ENCODE measurements around the gene BTBD9. TPM values are rescaled to one million over a fixed set of nuclear protein-coding genes. Genes with fewer than 3 reads are reported as not detected.

BTBD9 gene
- total and polyA plus RNA-seq, 2 donors (not counting 3 experiments of a cell fraction or from before 2014, with no cell fraction given), result 4.9 to 15.0 TPM

DNA sequence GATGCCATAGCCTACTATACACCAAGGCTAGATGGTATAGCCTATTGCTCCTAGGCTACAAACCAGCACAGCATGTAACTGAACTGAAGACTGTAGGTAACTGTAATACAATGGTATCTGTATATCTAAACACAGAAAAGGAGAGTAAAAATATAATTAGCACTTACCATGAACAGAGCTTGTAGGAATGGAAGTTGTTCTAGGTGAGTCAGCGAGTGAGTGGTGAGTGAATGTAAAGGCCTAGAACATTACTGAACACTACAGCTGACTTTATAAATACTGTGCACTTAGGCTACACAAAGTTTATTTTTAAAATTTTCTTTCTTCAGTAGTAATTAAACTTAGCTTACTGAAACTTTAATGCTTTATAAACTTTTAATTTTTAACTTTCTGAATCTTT is 129.5 kb downstream of the BTBD9 start:
- Histone ChIP-seq H3K4me2 (ENCODE audit: insufficient read depth, low read length) (no peak overlapping the region), H3K9me1 (replicated peaks; ENCODE audit: control insufficient read depth, extremely low read depth, insufficient read depth, low read length) (no peaks in the 10 kb centered on the region), H3K27ac (ENCODE audit: insufficient read depth, low read depth, low read length) (no peak overlapping the region), H2AFZ (ENCODE audit: low read depth, low read length) (no peak overlapping the region), H3K9me3 (replicated peaks; ENCODE audit: control insufficient read depth, insufficient read depth, low read length) (no peaks in the 10 kb centered on the region), H3K27me3 (ENCODE audit: control insufficient read depth in 2 of 2, insufficient read depth in 2 of 2, low read length in 2 of 2) (no peaks in the 10 kb centered on the region), H3K79me2 (ENCODE audit: control insufficient read depth, insufficient read depth, low read length) (no peaks in the 10 kb centered on the region), H3K36me3 (ENCODE audit: control insufficient read depth in 2 of 2, extremely low read depth in 1 of 2, insufficient read depth in 2 of 2, low read length in 2 of 2) (no peaks in the 10 kb centered on the region), H4K20me1 (replicated peaks; ENCODE audit: control insufficient read depth, extremely low read depth, insufficient read depth, low read length) (no peaks in the 10 kb centered on the region), H3K9ac (replicated peaks; ENCODE audit: extremely low read depth, insufficient read depth, low read length) (no peak overlapping the region), H3K4me3 (replicated peaks in 1 of 3; ENCODE audit: insufficient read depth in 1 of 3, low read depth in 1 of 3, low read length in 3 of 3) (no peak overlapping the region), H3K4me1 (ENCODE audit: control insufficient read depth, extremely low read depth, insufficient read depth, low read length) (no peaks in the 10 kb centered on the region)
- ChIA-PET POLR2A (no interaction called here), CTCF (interaction anchor here (0.7 to 2.8 kb wide), 4 partner anchors 8 to 28 kb away, joined by 3 to 14 read pairs (median 6); no protein-coding TSS in a partner anchor)
- intact Hi-C loops (cut with micrococcal nuclease) (no loop called here), dilution Hi-C loops (cut with MboI; ENCODE audit: extremely low pct_ligation_motif_present, low sequenced_read_pairs) (no loop called here)
- FAIRE-seq (no peak), DNase-seq (ENCODE audit: low read depth, low spot score) (no peak)
- no TSS peak for BruUV-seq (replicated peaks)
- no peak for TF ChIP-seq MYC (IDR thresholded peaks at IDR 0.05; ENCODE audit: low read depth, low read length)
- peak; percentile 41 for TF ChIP-seq FOS (IDR thresholded peaks at IDR 0.05; ENCODE audit: borderline replicate concordance, insufficient read depth, low read length)

DNA sequence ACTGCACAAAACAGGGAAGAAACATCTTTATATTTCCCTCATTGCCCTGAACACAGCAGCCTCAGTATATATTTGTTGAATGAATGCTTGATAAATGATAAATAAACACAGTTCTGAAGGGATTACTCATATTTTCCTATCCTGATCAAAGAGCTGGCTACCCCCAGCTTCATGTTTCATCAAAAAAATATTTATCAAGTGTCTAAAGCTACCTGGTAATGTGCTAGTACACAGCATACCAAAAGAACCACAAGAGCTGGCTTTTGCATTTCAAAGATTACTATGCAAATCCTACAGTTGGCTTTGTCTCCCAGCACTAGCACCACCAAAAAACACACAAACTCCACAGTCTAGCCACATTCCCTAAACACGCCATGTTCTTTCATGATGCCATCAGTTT is 130.0 kb downstream of the BTBD9 start:
- H3K9me3 ChIP-seq (replicated peaks; ENCODE audit: control insufficient read depth, insufficient read depth, low read length), result no peaks in the 10 kb centered on the region
- CTCF ChIA-PET, result interaction anchor here (0.9 to 2.8 kb wide), 3 partner anchors 9 to 15 kb away, joined by 3 to 14 read pairs (median 8); no protein-coding TSS in a partner anchor
- H3K27ac ChIP-seq (ENCODE audit: insufficient read depth, low read depth, low read length), result no peak overlapping the region
- TF ChIP-seq POLR2AphosphoS5 (IDR thresholded peaks at IDR 0.05; ENCODE audit: insufficient read depth, low read depth, low read length) (no peak), EZH2 (IDR thresholded peaks at IDR 0.05; ENCODE audit: borderline replicate concordance, low read depth, low read length, severe bottlenecking) (no peak), FOS (IDR thresholded peaks at IDR 0.05; ENCODE audit: borderline replicate concordance, insufficient read depth, low read length) (no peak), GATA2 (IDR thresholded peaks at IDR 0.05; ENCODE audit: insufficient read depth, insufficient read length, low read depth, low read length) (no peak), MYC (IDR thresholded peaks at IDR 0.05; ENCODE audit: low read depth, low read length) (no peak), POLR2A (IDR thresholded peaks at IDR 0.05; ENCODE audit: low read depth, low read length) (no peak), JUN (IDR thresholded peaks at IDR 0.05; ENCODE audit: borderline replicate concordance, insufficient read depth, insufficient read length, low read depth) (no peak)
- TF ChIP-seq, protein P1, sequence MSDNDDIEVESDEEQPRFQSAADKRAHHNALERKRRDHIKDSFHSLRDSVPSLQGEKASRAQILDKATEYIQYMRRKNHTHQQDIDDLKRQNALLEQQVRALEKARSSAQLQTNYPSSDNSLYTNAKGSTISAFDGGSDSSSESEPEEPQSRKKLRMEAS (IDR thresholded peaks at IDR 0.05; ENCODE audit: insufficient read depth, insufficient read length), result no peak
- TF ChIP-seq, protein P2, sequence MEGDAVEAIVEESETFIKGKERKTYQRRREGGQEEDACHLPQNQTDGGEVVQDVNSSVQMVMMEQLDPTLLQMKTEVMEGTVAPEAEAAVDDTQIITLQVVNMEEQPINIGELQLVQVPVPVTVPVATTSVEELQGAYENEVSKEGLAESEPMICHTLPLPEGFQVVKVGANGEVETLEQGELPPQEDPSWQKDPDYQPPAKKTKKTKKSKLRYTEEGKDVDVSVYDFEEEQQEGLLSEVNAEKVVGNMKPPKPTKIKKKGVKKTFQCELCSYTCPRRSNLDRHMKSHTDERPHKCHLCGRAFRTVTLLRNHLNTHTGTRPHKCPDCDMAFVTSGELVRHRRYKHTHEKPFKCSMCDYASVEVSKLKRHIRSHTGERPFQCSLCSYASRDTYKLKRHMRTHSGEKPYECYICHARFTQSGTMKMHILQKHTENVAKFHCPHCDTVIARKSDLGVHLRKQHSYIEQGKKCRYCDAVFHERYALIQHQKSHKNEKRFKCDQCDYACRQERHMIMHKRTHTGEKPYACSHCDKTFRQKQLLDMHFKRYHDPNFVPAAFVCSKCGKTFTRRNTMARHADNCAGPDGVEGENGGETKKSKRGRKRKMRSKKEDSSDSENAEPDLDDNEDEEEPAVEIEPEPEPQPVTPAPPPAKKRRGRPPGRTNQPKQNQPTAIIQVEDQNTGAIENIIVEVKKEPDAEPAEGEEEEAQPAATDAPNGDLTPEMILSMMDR (IDR thresholded peaks at IDR 0.05; ENCODE audit: extremely low read depth in 1 of 2, insufficient read depth in 1 of 2, low read depth in 1 of 2, low read length in 2 of 2), result no peak
- no peak overlapping the region for H2AFZ ChIP-seq (ENCODE audit: low read depth, low read length)
- H3K27me3 ChIP-seq (ENCODE audit: control insufficient read depth in 2 of 2, insufficient read depth in 2 of 2, low read length in 2 of 2), result no peaks in the 10 kb centered on the region
- intact Hi-C loops (cut with micrococcal nuclease), result no loop called here
- no peak overlapping the region for H3K9ac ChIP-seq (replicated peaks; ENCODE audit: extremely low read depth, insufficient read depth, low read length)
- H3K79me2 ChIP-seq (ENCODE audit: control insufficient read depth, insufficient read depth, low read length), result no peaks in the 10 kb centered on the region
- no peak overlapping the region for H3K4me3 ChIP-seq (replicated peaks in 1 of 3; ENCODE audit: insufficient read depth in 1 of 3, low read depth in 1 of 3, low read length in 3 of 3)
- H4K20me1 ChIP-seq (replicated peaks; ENCODE audit: control insufficient read depth, extremely low read depth, insufficient read depth, low read length), result no peaks in the 10 kb centered on the region
- no peaks in the 10 kb centered on the region for H3K36me3 ChIP-seq (ENCODE audit: control insufficient read depth in 2 of 2, extremely low read depth in 1 of 2, insufficient read depth in 2 of 2, low read length in 2 of 2)
- no peak overlapping the region for H3K4me2 ChIP-seq (ENCODE audit: insufficient read depth, low read length)
- no peaks in the 10 kb centered on the region for H3K4me1 ChIP-seq (ENCODE audit: control insufficient read depth, extremely low read depth, insufficient read depth, low read length)
- dilution Hi-C loops (cut with MboI; ENCODE audit: extremely low pct_ligation_motif_present, low sequenced_read_pairs), result no loop called here
- BruUV-seq (replicated peaks), result no TSS peak
- POLR2A ChIA-PET, result no interaction called here
- H3K9me1 ChIP-seq (replicated peaks; ENCODE audit: control insufficient read depth, extremely low read depth, insufficient read depth, low read length), result no peaks in the 10 kb centered on the region
- no peak for FAIRE-seq
- DNase-seq (ENCODE audit: low read depth, low spot score), result no peak

Measured in endothelial cell of umbilical vein (primary cell).